GM12878 (cell line): ENCODE measurements around the gene MACF1. TPM values are rescaled to one million over a fixed set of nuclear protein-coding genes. Genes with fewer than 3 reads are reported as not detected.

Experiments used
- ATAC-seq: fragments of 200-7000 bp; cut with Tn5 transposase; 3 replicates; pipeline ENCODE4 v1.9.1; 2020; ENCODE audit warnings: mild to moderate bottlenecking, moderate library complexity
- BruUV-seq: library from RNA; stranded (reverse); fragments of 400-500 nt; replicated peaks from 2 replicates; lab custom pipeline; 2021; lab: Mats Ljungman, UMichigan
- CTCF ChIA-PET: fragments of 300-600 bp; sonication (Branson Sonifier 250); formaldehyde crosslinking; extraction: SDS; loops from one replicate; lab custom pipeline; 2021; ENCODE audit warnings: inconsistent platforms; lab: Yijun Ruan, JAX
- POLR2A ChIA-PET: fragments of 350-600 bp; formaldehyde crosslinking; extraction: SDS; loops from one replicate; lab custom pipeline; 2021; ENCODE audit warnings: inconsistent platforms; lab: Charles Lee
- RAD21 ChIA-PET: fragments of 300-600 bp; sonication (Branson Sonifier 250); formaldehyde crosslinking; loops from one replicate; lab custom pipeline; 2023; ENCODE audit warnings: antibody characterized with exemption; ENCODE audit not compliant: unreplicated experiment; lab: Charles Lee
- SMC1A ChIA-PET: fragments of 300-600 bp; sonication (Branson Sonifier 250); formaldehyde crosslinking; loops from one replicate; lab custom pipeline; 2023; ENCODE audit not compliant: unreplicated experiment, uncharacterized antibody; lab: Charles Lee
- DNase-seq: peaks from one replicate; pipeline ENCODE4 v3.0.0-alpha.2; 2011; ENCODE audit warnings: low read depth, low spot score
- FAIRE-seq: peaks from 3 replicates; lab custom pipeline; 2011; peaks lifted over from hg19 to GRCh38; lab: Jason Lieb, UNC
- H2AFZ ChIP-seq: 2 replicates; pipeline ENCODE4 v1.6.0; 2011; ENCODE audit warnings: low read depth, low read length, control low read depth; ENCODE audit not compliant: control insufficient read depth
- H3K27ac ChIP-seq: 2 replicates; pipeline ENCODE4 v1.5.1; 2011; ENCODE audit warnings: control low read depth; ENCODE audit not compliant: control insufficient read depth, insufficient read depth
- H3K27me3 ChIP-seq, 2 experiments: replicated peaks in 1 of 2; 2 replicates each; pipeline versions ENCODE4 v1.6.0 to v1.6.1; 2011; ENCODE audit warnings: low read length in 1 of 2; ENCODE audit not compliant: control insufficient read depth in 2 of 2, insufficient read depth in 2 of 2
- H3K36me3 ChIP-seq, 2 experiments: 2 replicates each; pipeline ENCODE4 v1.5.1; 2011; ENCODE audit warnings: low read length in 1 of 2; ENCODE audit not compliant: control insufficient read depth in 2 of 2, insufficient read depth in 2 of 2
- H3K4me1 ChIP-seq: 2 replicates; pipeline ENCODE4 v1.6.1; 2011; ENCODE audit warnings: mild to moderate bottlenecking, low read length, moderate library complexity, mixed read lengths; ENCODE audit not compliant: control insufficient read depth, insufficient read depth
- H3K4me2 ChIP-seq: 2 replicates; pipeline ENCODE4 v1.6.0; 2011; ENCODE audit warnings: control low read depth; ENCODE audit not compliant: control insufficient read depth, insufficient read depth
- H3K4me3 ChIP-seq: fragments of 200-600 bp; sonication (generic); 2 replicates; pipeline ENCODE4 v1.5.1; 2016
- H3K79me2 ChIP-seq: 2 replicates; pipeline ENCODE4 v1.6.0; 2011; ENCODE audit warnings: low read length; ENCODE audit not compliant: control insufficient read depth, insufficient read depth
- H3K9ac ChIP-seq: 2 replicates; pipeline ENCODE4 v1.8.0; 2011; ENCODE audit warnings: low read length, control low read depth, mixed read lengths; ENCODE audit not compliant: control insufficient read depth, insufficient read depth
- H3K9me3 ChIP-seq: replicated peaks from 3 replicates; pipeline ENCODE4 v1.5.1; 2011; ENCODE audit warnings: mild to moderate bottlenecking, low read length; ENCODE audit not compliant: control insufficient read depth, insufficient read depth
- H4K20me1 ChIP-seq: 2 replicates; pipeline ENCODE4 v1.6.0; 2011; ENCODE audit not compliant: control insufficient read depth, insufficient read depth
- ATF3 ChIP-seq: IDR thresholded peaks from 2 replicates; pipeline ENCODE4 v1.6.1; 2011; ENCODE audit warnings: low read depth, mild to moderate bottlenecking, low read length, moderate library complexity, borderline replicate concordance; ENCODE audit errors: extremely low read depth
- BACH1 ChIP-seq: fragments of 450-650 bp; IDR thresholded peaks from 2 replicates; pipeline ENCODE4 v1.6.1; 2017; ENCODE audit warnings: mild to moderate bottlenecking, borderline replicate concordance
- CREB1 ChIP-seq: IDR thresholded peaks from 2 replicates; pipeline ENCODE4 v1.6.1; 2012; ENCODE audit warnings: low read depth, mild to moderate bottlenecking, inconsistent platforms
- ETV6 ChIP-seq, 2 experiments: fragments of 450-650 bp in 1 of 2; IDR thresholded peaks in 1 of 2; conservative IDR thresholded peaks in 1 of 2; 2 replicates each; pipeline ENCODE4 v1.6.1; 2014; ENCODE audit warnings: antibody characterized with exemption in 1 of 2, borderline replicate concordance in 1 of 2, low read depth in 1 of 2, mild to moderate bottlenecking in 1 of 2, moderate library complexity in 1 of 2
- FOXM1 ChIP-seq: IDR thresholded peaks from 2 replicates; pipeline ENCODE4 v1.6.1; 2012; ENCODE audit warnings: low read depth, mild to moderate bottlenecking, inconsistent platforms, low read length, moderate library complexity
- GABPA ChIP-seq: IDR thresholded peaks from 2 replicates; pipeline ENCODE4 v1.6.1; 2014; ENCODE audit warnings: antibody characterized with exemption, low read depth, mild to moderate bottlenecking, inconsistent platforms
- IKZF2 ChIP-seq, 2 experiments: fragments of 450-650 bp; IDR thresholded peaks; 2 replicates each; pipeline ENCODE4 v1.6.1; 2017; ENCODE audit warnings: mild to moderate bottlenecking in 2 of 2, moderate library complexity in 2 of 2
- JUND ChIP-seq: IDR thresholded peaks from 2 replicates; pipeline ENCODE4 v1.6.1; 2012; ENCODE audit warnings: low read depth, mild to moderate bottlenecking, low read length, improper control_type of control experiment, moderate library complexity
- LARP7 ChIP-seq: fragments of 450-650 bp; IDR thresholded peaks from 2 replicates; pipeline ENCODE4 v1.6.1; 2017; ENCODE audit warnings: mild to moderate bottlenecking
- NFYA ChIP-seq: IDR thresholded peaks from 2 replicates; pipeline ENCODE4 v1.6.1; 2011; ENCODE audit warnings: low read depth, mild to moderate bottlenecking, low read length, improper control_type of control experiment, borderline replicate concordance
- NRF1 ChIP-seq: conservative IDR thresholded peaks from 2 replicates; pipeline ENCODE4 v1.6.1; 2011; ENCODE audit warnings: mild to moderate bottlenecking, low read depth, low read length, improper control_type of control experiment
- POLR2A ChIP-seq: IDR thresholded peaks from 2 replicates; pipeline ENCODE4 v1.6.1; 2011; ENCODE audit warnings: low read depth, mild to moderate bottlenecking, low read length
- POU2F2 ChIP-seq: IDR thresholded peaks from 3 replicates; pipeline ENCODE4 v1.6.1; 2011; ENCODE audit warnings: low read depth, mild to moderate bottlenecking, low read length, borderline replicate concordance
- RB1 ChIP-seq: fragments of 450-650 bp; formaldehyde crosslinking; IDR thresholded peaks from 2 replicates; pipeline ENCODE4 v1.6.1; 2017; ENCODE audit warnings: mild to moderate bottlenecking, borderline replicate concordance
- SMC3 ChIP-seq: IDR thresholded peaks from 2 replicates; pipeline ENCODE4 v1.6.1; 2011; ENCODE audit warnings: low read length, improper control_type of control experiment, borderline replicate concordance
- SP1 ChIP-seq: IDR thresholded peaks from one replicate; pipeline ENCODE4 v1.6.1; 2011; ENCODE audit warnings: low read depth, low read length
- SUZ12 ChIP-seq: fragments of 200-600 bp; sonication (generic); IDR thresholded peaks from one replicate; pipeline ENCODE4 v1.6.1; 2018; ENCODE audit warnings: antibody characterized with exemption, mild to moderate bottlenecking; ENCODE audit not compliant: unreplicated experiment
- TBL1XR1 ChIP-seq: IDR thresholded peaks from 2 replicates; pipeline ENCODE4 v1.6.1; 2012; ENCODE audit warnings: low read depth, low read length, improper control_type of control experiment
- YY1 ChIP-seq: IDR thresholded peaks from 2 replicates; pipeline ENCODE4 v1.6.1; 2011; ENCODE audit warnings: low read depth, mild to moderate bottlenecking, low read length
- ZNF622 ChIP-seq: fragments of 450-650 bp; IDR thresholded peaks from 2 replicates; pipeline ENCODE4 v1.6.1; 2017; ENCODE audit warnings: mild to moderate bottlenecking, inconsistent platforms
- WGBS: methylation state at CpG from one replicate; pipeline ENCODE4 v1.1.6; 2016; ENCODE audit warnings: low lambda C conversion rate; ENCODE audit not compliant: insufficient replicate concordance, insufficient coverage; ENCODE audit errors: missing lambda C conversion rate; 5-methylcytosine and 5-hydroxymethylcytosine counted together
- in situ Hi-C: fragments of 300-500 bp; cut with MboI; formaldehyde crosslinking; loops from 9 replicates; pipeline ENCODE4 v1.14.3; 2018; ENCODE audit warnings: mixed read lengths
- intact Hi-C: fragments of 100-400 bp; cut with micrococcal nuclease; formaldehyde crosslinking; loops from one replicate; pipeline ENCODE4 v1.14.2; 2022; ENCODE audit not compliant: unreplicated experiment
- polyA plus RNA-seq, 11 experiments: library from polyadenylated mRNA; depleted of rRNA in 4 of 11; unstranded in 6 of 11; stranded (reverse) in 5 of 11; fragments of >200 nt; fragmentation: Nextera tagmentation in 4 of 11; fragmentation: Illumina TruSeq in 1 of 11; extraction: Ambion mirVana in 4 of 11; extraction: Trizol in 1 of 11; gene quantifications; 1 replicate in 1 of 11; 2 replicates in 10 of 11; pipeline versions ENCODE4 v1.2.1 to v1.2.3, GENCODE V29; 2011 to 2016; ENCODE audit warnings: inconsistent platforms in 2 of 11, missing spikeins in 2 of 11, low read depth in 1 of 11
- total RNA-seq, 4 experiments: library from RNA; depleted of rRNA in 3 of 4; stranded (reverse); fragments of >200 nt in 3 of 4; fragmentation: Illumina TruSeq in 1 of 4; extraction: Trizol in 1 of 4; gene quantifications; 2 replicates each; pipeline versions ENCODE4 v1.2.1 to v1.2.3, GENCODE V29; 2013 to 2021
- TF ChIP-seq, protein P1 (sequence below): fragments of 450-650 bp; IDR thresholded peaks from 2 replicates; pipeline ENCODE4 v1.6.1; 2017; ENCODE audit warnings: mild to moderate bottlenecking, low read depth, inconsistent platforms; ENCODE audit not compliant: poor library complexity, severe bottlenecking
- TF ChIP-seq, protein P2 (sequence below): fragments of 150-350 bp; IDR thresholded peaks from 2 replicates; pipeline ENCODE4 v1.6.1; 2014; ENCODE audit warnings: mild to moderate bottlenecking, low read depth, low read length

MACF1 gene
- total and polyA plus RNA-seq, 10 of the 15 experiments (the other 5 are each of a cell fraction or from before 2014, with no cell fraction given): 15.5 to 201 (median 76.9) TPM

- TF ChIP-seq, protein P1, sequence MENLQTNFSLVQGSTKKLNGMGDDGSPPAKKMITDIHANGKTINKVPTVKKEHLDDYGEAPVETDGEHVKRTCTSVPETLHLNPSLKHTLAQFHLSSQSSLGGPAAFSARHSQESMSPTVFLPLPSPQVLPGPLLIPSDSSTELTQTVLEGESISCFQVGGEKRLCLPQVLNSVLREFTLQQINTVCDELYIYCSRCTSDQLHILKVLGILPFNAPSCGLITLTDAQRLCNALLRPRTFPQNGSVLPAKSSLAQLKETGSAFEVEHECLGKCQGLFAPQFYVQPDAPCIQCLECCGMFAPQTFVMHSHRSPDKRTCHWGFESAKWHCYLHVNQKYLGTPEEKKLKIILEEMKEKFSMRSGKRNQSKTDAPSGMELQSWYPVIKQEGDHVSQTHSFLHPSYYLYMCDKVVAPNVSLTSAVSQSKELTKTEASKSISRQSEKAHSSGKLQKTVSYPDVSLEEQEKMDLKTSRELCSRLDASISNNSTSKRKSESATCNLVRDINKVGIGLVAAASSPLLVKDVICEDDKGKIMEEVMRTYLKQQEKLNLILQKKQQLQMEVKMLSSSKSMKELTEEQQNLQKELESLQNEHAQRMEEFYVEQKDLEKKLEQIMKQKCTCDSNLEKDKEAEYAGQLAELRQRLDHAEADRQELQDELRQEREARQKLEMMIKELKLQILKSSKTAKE: no peak
- TF ChIP-seq, protein P2, sequence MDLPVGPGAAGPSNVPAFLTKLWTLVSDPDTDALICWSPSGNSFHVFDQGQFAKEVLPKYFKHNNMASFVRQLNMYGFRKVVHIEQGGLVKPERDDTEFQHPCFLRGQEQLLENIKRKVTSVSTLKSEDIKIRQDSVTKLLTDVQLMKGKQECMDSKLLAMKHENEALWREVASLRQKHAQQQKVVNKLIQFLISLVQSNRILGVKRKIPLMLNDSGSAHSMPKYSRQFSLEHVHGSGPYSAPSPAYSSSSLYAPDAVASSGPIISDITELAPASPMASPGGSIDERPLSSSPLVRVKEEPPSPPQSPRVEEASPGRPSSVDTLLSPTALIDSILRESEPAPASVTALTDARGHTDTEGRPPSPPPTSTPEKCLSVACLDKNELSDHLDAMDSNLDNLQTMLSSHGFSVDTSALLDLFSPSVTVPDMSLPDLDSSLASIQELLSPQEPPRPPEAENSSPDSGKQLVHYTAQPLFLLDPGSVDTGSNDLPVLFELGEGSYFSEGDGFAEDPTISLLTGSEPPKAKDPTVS: no peak
- TF ChIP-seq POU2F2: no peak
- TF ChIP-seq GABPA: no peak
- no peak for TF ChIP-seq ZNF622
- TF ChIP-seq FOXM1: no peak
- no peak for TF ChIP-seq SP1
- no peak for TF ChIP-seq SMC3
These were observed 6.2 kb downstream of the MACF1 start (continued) for GRCh38 chr1:39210649-39211048.

DNA sequence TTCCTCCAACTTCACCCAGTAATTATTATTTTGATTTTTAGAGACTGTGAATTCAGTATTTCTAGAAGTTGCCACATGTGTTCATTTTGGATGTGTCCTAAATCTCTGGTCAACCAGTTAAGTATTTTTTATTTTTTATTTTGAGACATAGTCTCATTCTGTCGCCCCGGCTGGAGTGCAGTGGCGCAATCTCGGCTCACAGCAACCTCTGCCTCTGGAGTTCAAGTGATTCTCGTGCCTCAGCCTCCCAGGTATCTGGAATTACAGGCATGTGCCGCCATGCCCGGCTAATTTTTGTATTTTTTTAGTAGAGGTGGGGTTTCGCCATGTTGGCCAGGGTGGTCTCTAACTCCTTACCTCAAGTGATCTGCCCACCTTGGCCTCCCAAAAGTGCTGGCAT lies 8.0 kb downstream of the MACF1 start:
- peaks cover 17% of the 10 kb centered on the region for H3K4me1 ChIP-seq
- no peak overlapping the region for H3K27ac ChIP-seq
- ChIA-PET POLR2A (interaction anchor here (0.6 to 3.6 kb wide), 4 partner anchors 8 to 143 kb away, joined by 6 to 53 read pairs (median 24); partner anchors contain the start of gene MACF1), SMC1A (interaction anchor here (1.6 to 13.6 kb wide), 4 partner anchors 7 to 21 kb away, joined by 6 to 253 read pairs (median 66); partner anchors contain the start of gene MACF1), RAD21 (interaction anchor here (2.3 to 12.8 kb wide), 4 partner anchors 8 to 113 kb away, joined by 9 to 206 read pairs (median 52); partner anchors contain the start of gene MACF1), CTCF (interaction anchor here (1.0 to 9.0 kb wide), 4 partner anchors 10 to 46 kb away, joined by 3 to 190 read pairs (median 4); no protein-coding TSS in a partner anchor)
- H3K9me3 ChIP-seq: no peaks in the 10 kb centered on the region
- 98% methylated on average over 8 of the region's 8 CpGs for WGBS
- no peak overlapping the region for H2AFZ ChIP-seq
- no peaks in the 10 kb centered on the region for H3K36me3 ChIP-seq
- no peak overlapping the region for H3K9ac ChIP-seq
- intact Hi-C loops: no loop called here
- no peak for FAIRE-seq
- in situ Hi-C loops: no loop called here
- H3K4me3 ChIP-seq: no peak overlapping the region
- H3K4me2 ChIP-seq: no peak overlapping the region
- ATAC-seq: no peak
- no TSS peak for BruUV-seq
- H4K20me1 ChIP-seq: no peaks in the 10 kb centered on the region
- H3K27me3 ChIP-seq: no peaks in the 10 kb centered on the region
- H3K79me2 ChIP-seq: peaks cover 42% of the 10 kb centered on the region
- no peak for DNase-seq
- no peak for TF ChIP-seq SUZ12
- no peak for TF ChIP-seq TBL1XR1
- no peak for TF ChIP-seq YY1
- TF ChIP-seq JUND: no peak
- no peak for TF ChIP-seq BACH1
- no peak for TF ChIP-seq ATF3
- TF ChIP-seq CREB1: no peak
- no peak for TF ChIP-seq POLR2A
- TF ChIP-seq IKZF2 (IDR thresholded peaks at IDR 0.05): no peak
- no peak for TF ChIP-seq NRF1
- TF ChIP-seq NFYA: no peak
- TF ChIP-seq ETV6 (conservative IDR thresholded peaks at IDR 0.05 in 1 of 2, IDR thresholded peaks at IDR 0.05 in 1 of 2; ENCODE audit: borderline replicate concordance in 1 of 2, low read depth in 1 of 2): no peak
- no peak for TF ChIP-seq RB1
- no peak for TF ChIP-seq LARP7
